GM11168 (cell line): Measurements from ENCODE around the gene STRN4.
"Not testable (repeated sequence)": the region's sequence is repeated elsewhere in the genome, so short reads cannot be mapped to it uniquely, and the experiment has no call there.

Experiments used
- in situ Hi-C: fragments of 300-500 bp; cut with MboI; formaldehyde crosslinking; loops from one replicate; pipeline ENCODE4 v1.12.0; 2022; ENCODE audit warnings: low sequenced_read_pairs; ENCODE audit not compliant: unreplicated experiment

STRN4 gene

GRCh38 chr19:46746281-46747057, at the start of gene STRN4:
Gene STRN4, minus strand, starts transcription at chr19:46746450. Its CDS starts 20 bp downstream, at chr19:46746430.
- in situ Hi-C loops = no loop called here

- in situ Hi-C loops = no loop called here
These were observed 45.7 kb upstream of the STRN4 start for GRCh38 chr19:46791944-46792343.

GRCh38 chr19:46789371-46789770, 43.1 kb upstream of the STRN4 start:
- in situ Hi-C loops = no loop called here

- in situ Hi-C loops = no loop called here
These were observed 42.7 kb upstream of the STRN4 start for GRCh38 chr19:46788968-46789338.

- in situ Hi-C loops = no loop called here
These were observed 42.2 kb upstream of the STRN4 start, which contains the start of gene SLC1A5 for GRCh38 chr19:46788262-46788967. Gene SLC1A5, minus strand, starts transcription at chr19:46788594. Its CDS starts 629 bp downstream, at chr19:46787965.

- in situ Hi-C loops = no loop called here
These were observed 41.3 kb upstream of the STRN4 start for GRCh38 chr19:46787331-46788261.

GRCh38 chr19:46787040-46787330, 40.7 kb upstream of the STRN4 start:
- in situ Hi-C loops = no loop called here

GRCh38 chr19:46786236-46787039, 40.2 kb upstream of the STRN4 start:
- in situ Hi-C loops = no loop called here

GRCh38 chr19:46785980-46786235, 39.7 kb upstream of the STRN4 start:
- in situ Hi-C loops = no loop called here

- in situ Hi-C loops = no loop called here
These were observed 39.1 kb upstream of the STRN4 start for GRCh38 chr19:46785054-46785979.

GRCh38 chr19:46784262-46785053, 38.2 kb upstream of the STRN4 start:
- in situ Hi-C loops = no loop called here

GRCh38 chr19:46783670-46784069, 37.4 kb upstream of the STRN4 start:
- in situ Hi-C loops = no loop called here

- in situ Hi-C loops = no loop called here
These were observed 36.2 kb upstream of the STRN4 start for GRCh38 chr19:46782355-46783019.

GRCh38 chr19:46777956-46778645, 31.9 kb upstream of the STRN4 start:
- in situ Hi-C loops = not testable (repeated sequence)

- in situ Hi-C loops = no loop called here
These were observed 31.0 kb upstream of the STRN4 start for GRCh38 chr19:46776927-46777911.

- in situ Hi-C loops = no loop called here
These were observed 29.5 kb upstream of the STRN4 start for GRCh38 chr19:46775642-46776258.
